Brain microvascular endothelial cell (primary cell): ENCODE data around the gene FGFR3.

Source experiments
- DNase-seq: peaks from one replicate; pipeline ENCODE4 v3.0.0-alpha.2; 2020
- H3K27ac ChIP-seq: fragments of 250-450 bp; sonication (Bioruptor Pico); 2 replicates; pipeline ENCODE4 v1.5.1; 2020; ENCODE audit warnings: mild to moderate bottlenecking, moderate library complexity
- H3K27me3 ChIP-seq: fragments of 250-450 bp; sonication (Bioruptor Pico); replicated peaks from 2 replicates; pipeline ENCODE4 v1.5.1; 2020; ENCODE audit warnings: mild to moderate bottlenecking
- H3K36me3 ChIP-seq: fragments of 250-450 bp; sonication (Bioruptor Pico); replicated peaks from 2 replicates; pipeline ENCODE4 v1.5.1; 2020; ENCODE audit warnings: mild to moderate bottlenecking
- H3K4me3 ChIP-seq: 2 replicates; pipeline ENCODE4 v1.5.1; 2011; ENCODE audit warnings: low read depth, mild to moderate bottlenecking, control low read depth, low read length, moderate library complexity
- CTCF ChIP-seq: IDR thresholded peaks from 2 replicates; pipeline ENCODE4 v1.5.1; 2011; ENCODE audit warnings: low read depth, mild to moderate bottlenecking, moderate library complexity, low read length, control low read depth, inconsistent platforms; ENCODE audit errors: missing control alignments
- in situ Hi-C: cut with HindIII; loops from 2 replicates; pipeline ENCODE4 v1.10.0; 2017; ENCODE audit warnings: low sequenced_read_pairs, low pct_ligation_motif_present

The FGFR3 gene

GRCh38 chr4:1769692-1770091 is 23.4 kb upstream of the FGFR3 start:
- DNase-seq: no peak
- Histone ChIP-seq H3K27me3 (peaks cover 1% of the 10 kb centered on the region), H3K27ac (no peak overlapping the region), H3K4me3 (no peak overlapping the region), H3K36me3 (no peaks in the 10 kb centered on the region)
- TF ChIP-seq CTCF: no peak
- in situ Hi-C loops: no loop called here

- Histone ChIP-seq H3K4me3 (no peak overlapping the region), H3K27ac (no peak overlapping the region), H3K36me3 (no peaks in the 10 kb centered on the region), H3K27me3 (peaks cover 1% of the 10 kb centered on the region)
- no peak for DNase-seq
- TF ChIP-seq CTCF: no peak
- in situ Hi-C loops: no loop called here
Measured at GRCh38 chr4:1770245-1770644, 22.8 kb upstream of the FGFR3 start.

GRCh38 chr4:1770791-1771231 is 22.3 kb upstream of the FGFR3 start:
- in situ Hi-C loops: no loop called here
- H3K36me3 ChIP-seq: no peaks in the 10 kb centered on the region
- no peak overlapping the region for H3K27ac ChIP-seq
- no peak overlapping the region for H3K4me3 ChIP-seq
- H3K27me3 ChIP-seq: peaks cover 1% of the 10 kb centered on the region
- no peak for TF ChIP-seq CTCF
- DNase-seq: no peak

GRCh38 chr4:1771555-1772305 is 21.4 kb upstream of the FGFR3 start:
- H3K36me3 ChIP-seq: no peaks in the 10 kb centered on the region
- TF ChIP-seq CTCF: no peak
- in situ Hi-C loops: no loop called here
- DNase-seq: no peak
- H3K27ac ChIP-seq: no peak overlapping the region
- H3K27me3 ChIP-seq: peaks cover 1% of the 10 kb centered on the region
- no peak overlapping the region for H3K4me3 ChIP-seq

GRCh38 chr4:1772853-1773538 is 20.1 kb upstream of the FGFR3 start:
- TF ChIP-seq CTCF: no peak
- H3K4me3 ChIP-seq: no peak overlapping the region
- in situ Hi-C loops: no loop called here
- DNase-seq: no peak
- no peaks in the 10 kb centered on the region for H3K36me3 ChIP-seq
- H3K27ac ChIP-seq: no peak overlapping the region
- peaks cover 1% of the 10 kb centered on the region for H3K27me3 ChIP-seq
